Kidney (tissue), 14 donors: Measurements from ENCODE around the gene TMEM109. TPM values are rescaled to one million over a fixed set of nuclear protein-coding genes. Genes with fewer than 3 reads are reported as not detected.

Source experiments
- DNase-seq, 5 donors: peaks; one replicate each; pipeline ENCODE4 v3.0.0-alpha.2; 2013 to 2020
- FAIRE-seq: peaks from 2 replicates; lab custom pipeline; 2012; peaks lifted over from hg19 to GRCh38; lab: Jason Lieb, UNC
- H3K27ac ChIP-seq, 2 donors: one replicate each; pipeline ENCODE4 v1.7.0; 2013; ENCODE audit warnings: low read depth in 2 of 2, low read length in 2 of 2, inconsistent platforms in 1 of 2
- H3K27me3 ChIP-seq: one replicate; pipeline ENCODE4 v1.7.1; 2013; ENCODE audit warnings: low read length, inconsistent platforms; ENCODE audit not compliant: control insufficient read depth, insufficient read depth
- H3K36me3 ChIP-seq, 3 donors: one replicate each; pipeline versions ENCODE4 v1.7.0 to v1.7.1; 2013; ENCODE audit warnings: low read length in 3 of 3, control low read depth in 1 of 3, inconsistent platforms in 1 of 3; ENCODE audit not compliant: insufficient read depth in 3 of 3, control insufficient read depth in 2 of 3
- H3K4me1 ChIP-seq, 3 donors: one replicate each; pipeline versions ENCODE4 v1.7.0 to v1.7.1; 2013; ENCODE audit warnings: low read length in 3 of 3, inconsistent platforms in 1 of 3, low read depth in 1 of 3; ENCODE audit not compliant: control insufficient read depth in 2 of 3, insufficient read depth in 2 of 3
- H3K4me3 ChIP-seq, 3 donors: one replicate each; pipeline versions ENCODE4 v1.7.0 to v1.8.1; 2013; ENCODE audit warnings: low read length in 3 of 3, control low read depth in 1 of 3, inconsistent platforms in 1 of 3
- H3K9ac ChIP-seq, 3 donors: one replicate each; pipeline versions ENCODE4 v1.7.0 to v1.7.1; 2013; ENCODE audit warnings: low read length in 3 of 3, control low read depth in 1 of 3, inconsistent platforms in 1 of 3
- H3K9me3 ChIP-seq, 3 donors: one replicate each; pipeline versions ENCODE4 v1.7.0 to v1.7.1; 2013; ENCODE audit warnings: low read length in 3 of 3, control low read depth in 1 of 3, inconsistent platforms in 1 of 3; ENCODE audit not compliant: control insufficient read depth in 2 of 3, insufficient read depth in 1 of 3
- CTCF ChIP-seq: IDR thresholded peaks from 3 replicates; pipeline ENCODE4 v1.5.1; 2012; ENCODE audit warnings: mild to moderate bottlenecking, moderate library complexity, borderline replicate concordance; ENCODE audit not compliant: insufficient read depth; ENCODE audit errors: extremely low read depth
- intact Hi-C: fragments of 100-400 bp; cut with DNase I; formaldehyde crosslinking; loops from one replicate; pipeline ENCODE4 v1.11.1; 2022
- polyA plus RNA-seq: library from polyadenylated mRNA; stranded (reverse); fragments of 350-450 nt; fragmentation: Illumina TruSeq; extraction: RNeasy Lipid Tissue Mini Kit (QIAGEN cat#74804); gene quantifications from one replicate; pipeline ENCODE4 v1.2.3, GENCODE V29; 2014; ENCODE audit warnings: low read depth, low replicate concordance; ENCODE audit not compliant: insufficient read depth
- total RNA-seq: library from RNA; stranded (reverse); fragmentation: NEBNext Ultra II Directional; extraction: Animal tissue kit (Norgen Biotek cat#: 25700); gene quantifications from one replicate; pipeline ENCODE4 v1.2.1, GENCODE V29; 2021
- donor health status: control.
- donor health status: control.
- donor health status: control.
- donor health status: control.
- donor health status: control.
- donor health status: DM: yes; HTN: yes; CAD: no.
- donor health status: Normal renal cell carcinoma (clear cell type).

TMEM109 gene
- total and polyA plus RNA-seq, 2 donors from 2014 or later: 130 to 139 TPM

GRCh38 chr11:60928563-60929001 is 14.6 kb downstream of the TMEM109 start:
- TF ChIP-seq CTCF: no peak
- intact Hi-C loops: no loop called here
- FAIRE-seq: no peak
- peaks cover 0 to 10% (median 0%) of the 10 kb centered on the region in 3 donors for H3K4me1 ChIP-seq
- H3K27ac ChIP-seq: no peak overlapping the region
- no peaks in the 10 kb centered on the region for H3K27me3 ChIP-seq
- DNase-seq: no peak
- no peaks in the 10 kb centered on the region for H3K9me3 ChIP-seq
- no peak overlapping the region for H3K4me3 ChIP-seq
- no peaks in the 10 kb centered on the region for H3K36me3 ChIP-seq
- no peak overlapping the region for H3K9ac ChIP-seq

- FAIRE-seq (no peak), DNase-seq (no peak)
- no peak for TF ChIP-seq CTCF
- no peaks in the 10 kb centered on the region for H3K9me3 ChIP-seq
- H3K27ac ChIP-seq: no peak overlapping the region
- no peaks in the 10 kb centered on the region for H3K36me3 ChIP-seq
- H3K9ac ChIP-seq: no peak overlapping the region
- no peak overlapping the region for H3K4me3 ChIP-seq
- intact Hi-C loops: no loop called here
- no peaks in the 10 kb centered on the region for H3K27me3 ChIP-seq
- peaks cover 0 to 3% (median 0%) of the 10 kb centered on the region in 3 donors for H3K4me1 ChIP-seq
These were observed 15.8 kb downstream of the TMEM109 start for GRCh38 chr11:60929764-60930163.

- Histone ChIP-seq H3K36me3 (no peaks in the 10 kb centered on the region), H3K9me3 (no peaks in the 10 kb centered on the region), H3K27me3 (no peaks in the 10 kb centered on the region), H3K4me3 (no peak overlapping the region), H3K9ac (no peak overlapping the region), H3K4me1 (no peaks in the 10 kb centered on the region), H3K27ac (no peak overlapping the region)
- FAIRE-seq: no peak
- intact Hi-C loops: no loop called here
- TF ChIP-seq CTCF: no peak
- DNase-seq: no peak
These were observed 16.4 kb downstream of the TMEM109 start for GRCh38 chr11:60930394-60930793.

- FAIRE-seq (no peak), DNase-seq (no peak)
These were observed 18.0 kb downstream of the TMEM109 start for GRCh38 chr11:60931917-60932316.

More at GRCh38 chr11:60931917-60932316, 18.0 kb downstream of the TMEM109 start:
- H3K27ac ChIP-seq: no peak overlapping the region
- TF ChIP-seq CTCF: no peak
- H3K4me3 ChIP-seq: no peak overlapping the region
- H3K9me3 ChIP-seq: no peaks in the 10 kb centered on the region
- no peak overlapping the region for H3K9ac ChIP-seq
- intact Hi-C loops: no loop called here
- H3K4me1 ChIP-seq: no peaks in the 10 kb centered on the region
- H3K27me3 ChIP-seq: no peaks in the 10 kb centered on the region
- no peaks in the 10 kb centered on the region for H3K36me3 ChIP-seq
